ENCODE measurements around the gene PPP1R9B.

Gene PPP1R9B

GRCh38 chr17:50141026-50141744, 9.3 kb downstream of the PPP1R9B start:
- DNase-seq (ENCODE audit: low read depth), result no peak

- DNase-seq (ENCODE audit: low read depth), result peak; percentile 72
Measured at GRCh38 chr17:50139950-50140885, 10.3 kb downstream of the PPP1R9B start.

GRCh38 chr17:50139185-50139783, 11.2 kb downstream of the PPP1R9B start:
- DNase-seq (ENCODE audit: low read depth), result no peak

DNA sequence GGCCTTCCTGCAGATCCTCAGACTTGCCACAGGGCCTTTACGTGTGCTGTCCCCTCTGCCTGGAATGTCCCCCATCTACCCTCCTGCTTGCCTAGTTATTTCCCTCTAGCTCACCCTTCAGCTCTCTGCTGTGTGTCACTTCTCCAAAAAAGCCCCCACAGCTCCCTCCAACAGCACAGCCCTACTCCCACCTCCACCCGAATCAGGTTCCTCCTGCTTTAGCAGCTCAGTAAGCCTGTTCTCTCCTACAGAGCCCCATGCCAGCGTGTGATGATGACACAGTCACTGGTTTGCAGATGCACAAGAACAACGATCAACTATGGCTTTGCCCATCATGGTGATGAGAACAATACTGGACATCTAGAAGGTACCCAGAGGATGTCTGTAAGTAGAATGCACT, 13.4 kb downstream of the PPP1R9B start:
- no peak for DNase-seq (ENCODE audit: low read depth)

DNA sequence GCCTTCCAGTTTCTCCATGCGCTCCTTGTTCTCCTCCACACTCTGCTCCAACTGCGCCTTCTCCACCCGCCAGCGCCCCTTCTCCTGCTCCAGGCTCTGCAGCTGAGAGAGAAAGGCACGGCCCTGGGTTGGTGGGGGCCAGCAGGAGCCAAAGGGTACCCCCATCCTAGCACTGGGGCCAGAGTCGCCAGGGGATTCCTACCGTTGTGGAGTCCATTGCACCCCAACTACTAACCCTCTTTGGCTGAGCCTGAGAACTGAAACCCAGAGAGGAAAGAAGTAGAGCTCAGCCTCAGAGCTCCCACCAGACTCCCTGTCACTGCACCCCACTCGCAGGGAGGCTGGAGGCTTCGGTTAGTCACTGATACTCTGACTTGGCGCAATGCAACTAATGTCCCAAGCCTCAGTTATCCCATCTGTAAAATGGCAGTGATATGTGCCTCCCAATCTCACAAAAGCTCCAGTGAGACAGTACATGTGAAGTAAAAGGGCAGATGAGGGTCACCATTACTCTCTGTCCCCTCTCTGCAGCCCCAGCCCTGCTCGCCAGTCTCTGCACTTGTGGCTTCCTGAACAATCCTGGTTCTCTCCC, 14.3 kb downstream of the PPP1R9B start:
- no peak for DNase-seq (ENCODE audit: low read depth)

GRCh38 chr17:50135316-50136095, 15.0 kb downstream of the PPP1R9B start:
- no peak for DNase-seq (ENCODE audit: low read depth)

DNA sequence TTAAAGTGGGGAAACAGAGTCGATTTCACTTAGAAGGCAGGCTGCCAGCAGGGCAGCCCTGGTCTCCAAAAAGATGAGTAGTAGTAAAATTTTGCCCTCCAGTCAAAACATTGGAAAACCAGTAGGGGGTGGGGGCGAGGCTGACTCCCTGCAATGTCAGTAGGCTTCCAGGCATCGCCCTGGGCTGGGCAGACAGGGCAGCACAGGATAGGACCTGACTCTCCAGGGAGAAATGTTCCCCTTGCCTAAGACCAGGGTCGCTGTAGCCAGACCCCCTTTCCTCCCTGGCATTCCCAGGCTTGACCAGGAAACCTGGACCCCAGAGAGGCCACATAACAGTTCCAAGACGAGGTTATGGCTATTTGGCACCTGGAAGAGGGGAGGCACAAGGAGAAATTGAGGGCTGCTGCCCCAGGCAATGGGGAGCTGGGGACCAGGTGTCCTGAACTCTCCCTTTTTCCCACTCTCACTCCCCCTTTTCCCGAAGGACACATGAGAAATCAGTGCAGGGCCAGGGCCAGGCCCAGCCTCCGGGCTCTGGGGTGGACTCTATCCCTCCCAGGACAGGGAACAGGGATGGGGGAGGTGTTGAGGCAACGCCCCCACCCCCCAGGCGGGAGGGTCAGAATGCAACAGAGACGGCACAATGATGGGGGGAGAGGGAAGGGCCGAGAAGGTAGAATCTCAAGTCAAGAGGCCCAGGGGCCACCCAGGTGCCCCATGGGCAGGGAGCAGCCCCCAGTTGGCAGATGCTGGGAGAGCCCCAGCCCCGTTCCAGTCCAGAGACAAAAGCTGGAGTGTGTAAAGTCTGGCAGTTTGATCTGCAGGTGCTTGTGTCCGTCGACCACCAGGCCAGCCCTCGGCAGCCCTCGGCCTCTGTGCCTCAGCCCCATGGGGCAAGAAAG, 16.0 kb downstream of the PPP1R9B start:
- no peak for DNase-seq (ENCODE audit: low read depth)

DNA sequence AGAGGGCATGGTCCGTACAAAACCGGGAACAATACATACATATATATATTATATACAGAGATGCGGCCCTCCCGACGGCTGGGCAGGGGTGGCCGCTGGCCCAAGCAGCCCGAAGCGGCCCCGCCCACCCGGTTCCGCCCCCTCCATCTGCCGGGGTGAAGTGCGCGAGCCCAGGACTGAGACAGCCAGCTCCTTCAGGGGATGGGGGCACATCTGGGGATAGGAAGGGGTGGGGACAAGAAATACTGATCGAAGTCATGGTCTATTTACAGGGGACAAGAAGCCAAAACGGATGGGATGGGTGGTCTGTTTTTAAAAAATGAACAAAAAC, 16.7 kb downstream of the PPP1R9B start:
- DNase-seq (ENCODE audit: low read depth), result no peak

DNA sequence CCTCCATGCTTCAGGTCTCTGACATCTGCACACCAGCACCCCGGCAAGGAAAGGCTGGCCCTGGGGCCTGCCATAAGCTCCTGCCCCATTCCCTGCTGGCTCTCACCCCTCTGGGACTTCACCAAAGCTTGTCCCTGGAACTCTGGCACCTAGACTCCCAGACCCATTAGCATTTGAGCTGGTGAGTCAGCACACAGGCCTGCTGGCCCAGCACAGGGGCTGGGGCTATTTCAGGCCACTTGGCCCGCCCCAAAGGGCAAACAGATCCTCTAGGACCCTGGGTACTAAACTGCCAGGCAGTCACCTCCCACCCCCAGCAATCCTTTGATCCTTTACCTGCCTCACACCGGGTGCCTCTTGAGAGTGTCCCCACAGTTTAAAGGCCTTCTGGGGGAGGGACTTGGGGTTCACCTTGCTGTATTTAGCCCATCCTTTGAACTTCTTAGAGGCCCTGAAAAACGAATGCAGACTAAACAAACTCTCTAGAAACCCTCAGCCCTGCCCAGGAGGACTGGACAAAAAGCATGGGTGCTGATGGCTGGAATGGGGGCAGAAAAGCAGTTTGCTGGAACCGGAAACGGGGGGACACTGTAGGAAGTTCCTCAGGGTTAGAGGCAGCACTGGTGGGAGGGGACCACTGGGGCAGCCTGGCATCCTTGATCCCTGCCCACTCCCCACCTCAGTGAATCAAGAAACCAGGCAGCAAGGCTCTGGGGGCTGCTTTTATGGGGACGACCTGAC, 17.3 kb downstream of the PPP1R9B start:
- no peak for DNase-seq (ENCODE audit: low read depth)

DNA sequence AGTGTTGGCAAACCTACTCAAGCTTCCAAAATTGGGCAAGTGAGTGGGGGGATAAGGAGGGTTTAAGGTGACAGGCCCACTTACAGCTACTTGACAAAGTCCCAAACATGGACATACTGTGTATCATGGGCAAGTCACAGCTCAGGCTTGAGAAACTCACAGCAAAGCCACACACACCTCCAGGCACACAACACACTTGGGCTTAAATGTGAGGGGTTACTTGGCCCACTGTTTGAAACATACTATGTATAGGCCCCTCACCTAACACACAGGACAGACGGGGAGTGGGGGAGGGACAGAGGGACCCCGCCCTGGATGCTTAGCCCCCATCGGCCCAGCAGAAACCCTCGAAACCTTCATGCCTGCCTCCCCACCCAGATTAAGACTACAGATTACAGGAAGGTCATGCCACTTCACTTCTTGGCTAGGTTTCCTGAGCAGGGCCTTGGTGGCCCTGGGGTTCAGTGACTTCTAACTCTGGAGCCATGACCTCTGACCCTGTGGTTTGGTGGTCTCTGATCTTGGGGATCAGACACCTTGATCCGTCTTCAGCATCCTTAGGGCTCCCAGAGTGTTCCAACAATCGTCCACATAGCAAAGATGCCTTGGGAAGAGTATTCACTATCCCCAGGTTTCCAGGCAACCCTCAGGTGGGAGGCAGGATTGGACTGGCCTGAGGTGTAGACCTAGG, 18.2 kb downstream of the PPP1R9B start:
- DNase-seq (ENCODE audit: low read depth), result no peak

DNA sequence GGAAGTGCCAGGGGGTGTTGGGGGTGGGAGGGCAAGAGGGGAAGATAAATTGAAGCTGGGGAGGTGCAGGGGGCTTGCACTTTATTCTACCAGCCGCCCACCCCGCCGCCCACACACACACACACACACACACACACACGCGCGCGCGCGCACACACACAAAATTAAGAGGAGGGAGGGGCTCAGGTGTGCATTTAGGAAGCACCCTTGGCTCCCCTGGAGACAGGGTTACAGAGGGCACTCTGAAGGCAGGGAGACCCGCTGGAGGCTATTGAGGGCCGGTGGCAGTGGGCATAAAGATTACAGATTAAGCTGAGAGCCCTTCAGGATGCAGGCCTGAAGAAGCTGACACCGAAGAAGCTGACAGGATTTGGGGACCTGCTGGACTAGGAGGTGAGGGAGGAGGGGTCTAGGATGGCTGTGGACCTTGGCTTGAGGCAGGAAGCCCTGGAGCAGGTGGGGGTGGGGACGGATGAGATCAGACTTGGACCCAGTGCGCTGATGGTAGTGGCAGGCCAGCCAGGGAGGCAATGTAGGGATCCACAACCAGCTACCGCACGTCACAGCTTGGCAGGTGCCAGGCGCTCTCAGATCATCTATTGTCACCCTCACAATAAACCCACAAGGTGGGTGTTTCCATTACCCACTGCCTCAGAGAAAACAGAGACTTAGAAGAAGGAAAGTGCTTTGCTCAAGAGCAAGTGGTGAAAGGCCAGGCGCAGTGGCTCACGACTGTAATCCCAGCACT, 19.7 kb downstream of the PPP1R9B start:
- no peak for DNase-seq (ENCODE audit: low read depth)

GRCh38 chr17:50129728-50130558, 20.5 kb downstream of the PPP1R9B start, which contains the start of gene SAMD14:
Gene SAMD14 (minus strand): TSS chr17:50130160. CDS start chr17:50124959, 5,201 bp downstream.
- DNase-seq (ENCODE audit: low read depth), result peak; percentile 29

DNA sequence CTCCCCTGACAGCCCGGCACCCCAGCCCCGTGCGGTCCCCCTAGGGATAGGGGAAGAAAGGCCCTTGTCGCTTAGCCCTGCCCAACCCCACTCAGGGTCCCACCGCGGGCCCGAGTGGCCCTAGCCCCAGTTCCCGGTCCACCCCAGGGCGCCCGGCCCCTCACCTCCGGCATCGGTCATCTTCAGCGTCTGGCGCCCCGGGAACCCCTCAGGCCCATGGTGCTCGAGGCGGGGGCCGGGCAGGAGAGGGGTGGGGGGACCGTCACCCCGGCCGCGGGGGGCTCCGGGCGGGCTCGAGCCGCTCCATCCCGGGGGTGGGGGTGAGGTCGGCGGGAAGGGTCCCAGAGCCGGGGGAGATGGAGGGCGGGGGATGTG, 21.1 kb downstream of the PPP1R9B start:
- no peak for DNase-seq (ENCODE audit: low read depth)

- DNase-seq (ENCODE audit: low read depth), result no peak
Measured at GRCh38 chr17:50128441-50129352, 21.8 kb downstream of the PPP1R9B start.

DNA sequence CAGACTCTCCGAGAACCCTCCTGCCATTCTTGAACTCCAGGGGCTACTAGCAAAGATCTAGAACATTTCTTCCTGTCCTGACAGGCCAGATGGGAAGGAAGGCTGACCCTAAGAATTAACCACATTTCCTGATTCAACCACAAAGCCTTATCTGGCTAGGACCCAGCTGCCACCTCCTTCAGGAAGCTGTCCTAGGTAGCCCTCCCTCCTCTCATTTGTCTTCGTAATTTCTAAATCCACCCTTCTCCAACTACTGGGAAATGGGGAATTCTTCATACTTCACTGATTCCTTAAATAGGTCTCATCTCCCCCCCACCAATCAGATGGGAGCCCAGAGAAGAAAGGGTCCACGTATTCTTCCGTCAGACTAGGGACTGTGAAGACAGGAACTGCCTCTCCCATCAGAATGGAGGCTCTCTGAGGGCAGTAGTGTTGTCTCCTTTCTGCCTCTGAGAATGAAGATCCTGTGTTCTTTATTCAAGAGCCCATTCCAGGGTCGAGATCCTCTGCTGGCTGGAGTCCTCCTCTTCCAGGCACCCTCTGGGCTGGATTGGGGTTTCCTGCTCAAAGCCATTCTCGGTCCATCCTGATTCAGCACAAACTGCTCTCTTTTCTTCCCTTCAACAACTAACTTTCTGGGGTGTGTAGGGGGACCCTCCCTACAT, 22.6 kb downstream of the PPP1R9B start:
- no peak for DNase-seq (ENCODE audit: low read depth)

DNA sequence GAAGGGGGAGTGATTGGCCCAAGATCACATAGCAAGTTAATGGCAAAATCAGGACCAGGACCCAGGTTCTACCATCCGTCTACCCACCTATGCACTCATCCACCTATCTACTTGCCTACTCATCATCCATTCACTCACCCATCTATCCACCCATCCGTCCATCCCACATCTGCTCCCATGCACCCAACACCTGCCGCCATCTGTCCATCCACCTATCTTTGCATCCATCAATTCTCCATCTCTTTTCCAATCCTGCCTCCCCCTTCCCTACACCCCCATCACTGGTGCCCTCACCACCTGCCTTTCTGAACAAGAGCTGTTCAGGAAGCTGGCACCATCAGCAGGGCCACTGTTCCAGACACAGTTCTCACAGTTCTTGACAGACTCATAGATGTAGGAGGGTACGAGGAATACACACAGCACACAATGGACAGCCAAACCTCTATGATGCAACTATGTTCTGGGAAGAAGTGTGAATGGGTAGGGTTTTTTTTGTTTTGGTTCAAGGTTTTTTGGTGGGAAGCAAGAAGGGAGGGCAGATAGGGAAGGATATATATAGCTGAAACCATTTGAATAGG, 25.0 kb downstream of the PPP1R9B start:
- DNase-seq (ENCODE audit: low read depth), result no peak
